GM21723 (cell line): ENCODE data around the gene DPP6.

Experiments used
- ATAC-seq: cut with Tn5 transposase; IDR thresholded peaks from one replicate; pipeline ENCODE4 v1.9.1; 2021; ENCODE audit warnings: mild to moderate bottlenecking, moderate library complexity; ENCODE audit not compliant: unreplicated experiment

Gene DPP6

DNA sequence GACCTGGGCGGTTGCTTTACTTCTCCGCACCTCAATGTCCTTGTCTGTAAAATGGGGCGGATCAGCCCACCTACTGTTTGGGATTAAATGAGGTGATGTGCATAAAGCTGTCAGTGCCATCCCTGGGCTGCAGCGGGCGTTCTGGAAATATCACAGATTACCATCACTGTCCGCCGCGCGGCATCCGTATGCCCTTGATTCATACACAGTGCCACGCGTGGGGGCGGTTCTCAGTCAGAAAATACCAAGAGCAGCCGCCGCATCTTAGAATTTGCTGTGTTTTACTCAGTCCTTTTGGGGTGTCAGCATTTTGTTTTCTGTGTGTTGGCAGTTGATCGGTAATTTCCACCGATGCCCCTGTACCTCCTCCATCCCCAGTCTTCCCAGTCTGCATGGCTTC is 338.8 kb downstream of the DPP6 start:
- ATAC-seq, result no peak

GRCh38 chr7:154394804-154395203 is 342.6 kb downstream of the DPP6 start:
- no peak for ATAC-seq

DNA sequence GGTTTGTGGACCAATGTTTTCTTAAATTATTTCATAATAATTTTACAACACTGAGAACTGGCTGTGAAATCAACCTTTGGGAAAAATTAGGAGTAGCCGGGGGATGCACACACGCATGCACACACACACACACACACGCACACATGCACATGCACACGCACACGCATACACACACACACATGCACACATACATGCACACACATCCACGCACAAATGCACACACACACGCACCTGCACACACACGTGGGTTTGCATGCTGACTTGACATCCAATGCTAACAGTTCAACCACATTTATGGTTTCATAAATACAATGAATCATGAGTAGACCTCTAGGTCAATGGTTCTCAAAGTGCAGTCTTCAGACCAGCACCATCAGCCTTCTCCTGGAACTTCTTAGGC is 354.1 kb downstream of the DPP6 start:
- no peak for ATAC-seq

DNA sequence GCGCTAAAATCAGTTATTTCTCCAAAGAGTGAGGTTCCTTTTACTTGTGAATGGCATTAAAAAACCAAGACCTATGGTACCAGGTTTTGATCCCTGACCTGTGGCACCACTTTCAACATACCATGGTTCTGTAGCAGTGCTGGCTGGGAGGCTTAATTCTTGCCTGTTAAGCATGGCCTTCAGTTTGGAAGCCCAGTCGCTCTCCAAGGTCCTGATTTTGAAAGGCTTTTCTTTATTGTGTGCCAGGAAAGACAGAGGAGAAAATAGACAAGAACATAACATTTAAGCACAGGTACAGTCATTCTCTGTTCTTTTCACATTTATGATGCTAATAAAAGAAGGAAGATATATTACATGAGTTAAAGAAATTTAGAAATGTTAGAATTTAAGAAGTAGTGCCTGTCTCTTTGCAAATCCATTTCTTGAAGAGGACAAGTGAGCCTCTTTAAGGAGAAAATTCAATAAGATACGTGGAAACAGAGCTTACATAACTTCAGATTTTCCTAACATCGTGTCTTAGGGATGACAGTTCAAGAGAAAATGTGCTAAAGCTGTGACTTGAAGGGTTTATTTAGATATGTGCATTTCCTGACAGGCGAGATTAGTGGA is 357.6 kb downstream of the DPP6 start:
- no peak for ATAC-seq

- ATAC-seq, result no peak
Measured at GRCh38 chr7:154412105-154412504, 359.9 kb downstream of the DPP6 start.

DNA sequence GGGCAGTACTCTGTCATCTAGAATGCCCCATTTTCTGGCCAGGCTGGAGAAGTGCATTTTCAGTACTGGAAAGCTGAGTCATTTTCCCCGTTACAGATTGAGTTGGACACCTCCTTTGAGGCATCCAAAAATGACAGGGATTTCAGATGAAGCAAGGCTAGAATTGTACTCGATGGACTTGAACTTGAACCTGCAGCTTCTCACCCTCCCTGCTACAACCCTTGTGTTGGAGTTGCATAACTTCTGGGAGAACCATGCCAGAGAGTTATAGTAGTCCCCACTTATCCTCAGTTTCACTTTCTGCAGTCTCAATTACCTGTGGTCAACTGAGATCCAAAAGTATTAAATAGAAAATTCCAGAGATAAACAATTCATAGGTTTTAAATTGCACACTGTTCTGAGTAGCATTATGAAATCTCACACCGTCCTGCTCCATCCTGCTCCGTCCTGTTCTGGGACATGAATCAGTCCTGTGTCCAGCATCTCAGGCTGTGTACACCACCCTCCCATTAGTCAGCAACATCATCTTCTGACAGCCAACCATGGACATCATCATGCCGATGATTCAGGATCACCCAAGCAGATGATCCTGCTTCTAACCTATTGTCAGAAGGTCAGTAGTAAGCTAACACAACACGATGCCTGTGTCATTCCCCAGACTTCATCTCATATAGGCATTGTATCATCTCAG is 363.7 kb downstream of the DPP6 start:
- ATAC-seq, result no peak

DNA sequence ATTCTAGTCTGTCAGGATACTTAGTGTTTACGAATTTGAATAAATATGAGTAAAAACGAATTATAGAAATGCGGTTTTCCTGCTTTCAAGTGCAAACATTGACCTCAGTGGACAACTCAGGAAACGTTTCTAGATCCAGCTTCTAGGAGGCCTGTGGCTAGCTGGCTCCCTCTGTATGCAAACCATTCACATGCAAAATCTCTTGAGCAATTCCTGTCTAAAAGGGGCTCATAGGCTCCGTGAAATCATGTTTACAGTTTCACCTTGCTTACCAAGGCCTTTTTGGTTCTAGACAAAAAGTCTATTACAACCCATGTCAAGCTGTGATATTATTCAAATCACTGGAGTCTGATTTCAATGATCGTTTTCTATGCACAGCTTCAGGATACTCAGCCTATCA is 364.5 kb downstream of the DPP6 start:
- no peak for ATAC-seq

- no peak for ATAC-seq
Measured at GRCh38 chr7:154419344-154419743, 367.1 kb downstream of the DPP6 start.

DNA sequence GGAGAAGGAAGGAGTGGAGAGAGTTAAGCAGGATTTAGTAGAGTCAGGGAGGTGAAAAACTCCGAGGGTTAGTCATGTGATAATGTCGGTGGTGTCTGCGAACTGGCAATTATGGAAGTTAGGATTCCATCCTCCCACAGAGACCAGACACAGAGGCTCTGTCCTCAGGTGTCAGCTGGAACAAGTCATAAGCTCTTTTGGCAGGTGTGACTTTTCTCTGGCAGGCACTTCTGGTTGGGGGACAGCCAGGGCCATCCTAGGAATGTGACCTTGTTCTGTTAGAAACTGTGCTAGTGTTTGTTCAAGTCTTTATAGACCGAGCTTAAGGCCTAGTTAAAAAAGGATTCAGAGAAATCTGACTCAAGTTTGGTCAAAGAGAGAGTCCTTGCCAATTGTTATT is 371.0 kb downstream of the DPP6 start:
- ATAC-seq, result no peak

- no peak for ATAC-seq
Measured at GRCh38 chr7:154424350-154424749, 372.2 kb downstream of the DPP6 start.

DNA sequence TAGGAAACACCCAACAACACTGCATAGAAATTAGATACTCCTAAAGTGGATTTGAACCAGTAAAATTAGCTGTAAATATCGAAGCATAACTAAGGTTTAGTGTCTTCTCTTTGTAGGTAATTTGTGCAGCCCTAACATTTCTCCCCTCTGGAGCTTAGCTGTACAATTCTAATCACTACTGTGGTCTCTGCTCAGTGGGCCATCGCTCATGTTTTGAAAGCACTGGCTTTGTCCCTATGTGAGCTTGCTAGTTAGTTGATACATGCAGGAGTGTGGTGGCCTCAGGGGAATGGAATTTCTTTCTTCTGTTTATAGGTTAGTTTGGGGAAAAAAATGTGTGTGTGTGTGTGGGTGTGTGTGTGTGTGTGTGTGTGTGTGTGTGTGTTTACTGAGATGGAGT is 373.1 kb downstream of the DPP6 start:
- no peak for ATAC-seq

DNA sequence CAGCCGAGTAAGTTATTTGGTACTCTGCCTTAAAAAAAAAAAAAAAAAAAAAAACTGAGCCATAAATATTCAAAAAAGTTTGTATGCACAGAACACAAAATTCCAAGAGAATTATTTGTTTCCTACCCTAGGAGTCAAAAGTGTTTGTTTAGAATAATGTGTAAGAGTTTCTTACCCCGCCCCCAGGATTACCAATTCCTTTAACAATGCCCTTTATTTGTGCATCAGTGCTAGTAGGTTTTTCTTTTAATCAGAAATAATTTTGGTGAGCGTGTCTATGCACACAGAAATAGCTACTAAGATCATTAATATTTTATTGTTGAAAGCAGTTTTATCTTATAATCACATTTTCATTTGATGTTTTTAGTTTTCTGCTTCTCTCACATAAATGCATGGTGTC is 374.6 kb downstream of the DPP6 start:
- no peak for ATAC-seq

- no peak for ATAC-seq
Measured at GRCh38 chr7:154427533-154427932, 375.3 kb downstream of the DPP6 start.

DNA sequence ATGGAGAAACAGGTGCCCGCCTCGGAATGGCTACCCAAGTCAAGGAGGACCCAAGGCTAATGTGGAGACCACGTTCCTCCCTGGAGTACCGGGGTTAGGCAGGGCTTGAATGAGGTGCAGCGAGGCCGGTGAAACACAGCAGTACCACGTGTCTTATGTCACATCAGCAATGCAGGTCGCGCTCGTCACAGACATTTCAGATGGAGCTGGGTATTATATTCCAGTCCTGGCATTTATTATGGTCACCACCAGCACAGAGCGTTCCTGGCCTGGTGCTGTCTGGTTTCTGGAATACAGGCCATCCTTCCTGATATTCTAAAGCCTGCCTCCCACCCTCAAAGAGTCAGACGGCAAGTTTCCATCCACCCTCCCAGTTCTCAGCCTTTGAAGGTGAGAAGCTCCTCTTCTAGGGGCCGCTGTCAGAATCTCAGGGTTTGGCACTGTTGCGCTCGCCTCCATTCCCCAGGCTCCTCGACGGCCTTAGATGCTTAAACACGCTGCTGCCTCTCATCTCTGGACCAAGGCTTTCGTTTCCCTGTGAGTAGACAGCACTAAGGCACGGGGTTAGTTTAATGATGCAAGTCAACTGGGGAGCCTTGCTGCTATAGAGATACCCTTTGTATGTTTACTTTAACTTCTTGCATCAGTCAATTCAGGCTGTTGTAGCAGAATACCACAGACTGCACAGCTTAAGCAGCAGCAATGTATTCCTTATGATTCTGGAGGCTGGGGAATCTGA is 377.6 kb downstream of the DPP6 start:
- ATAC-seq, result no peak

DNA sequence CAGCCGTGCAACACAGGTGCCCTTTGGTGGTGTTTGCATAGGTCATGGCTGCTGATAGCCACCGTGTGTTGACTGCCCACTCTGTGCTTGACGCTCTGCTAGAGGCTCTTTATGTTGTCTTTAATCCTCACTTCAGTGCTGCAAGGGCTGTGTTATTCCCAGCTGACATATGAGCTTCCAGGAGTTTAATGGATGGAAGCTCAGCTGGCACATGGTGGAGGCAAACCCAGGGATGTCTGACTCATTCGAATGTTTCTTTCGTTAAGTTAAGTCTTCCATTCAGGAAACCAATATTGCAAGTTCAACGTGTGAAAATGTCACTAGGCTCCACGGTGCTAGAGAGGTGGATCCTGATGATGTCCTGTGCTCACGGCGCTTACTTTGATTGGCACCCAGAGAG is 378.4 kb downstream of the DPP6 start:
- no peak for ATAC-seq

- ATAC-seq, result no peak
Measured at GRCh38 chr7:154431045-154431444, 378.8 kb downstream of the DPP6 start.

DNA sequence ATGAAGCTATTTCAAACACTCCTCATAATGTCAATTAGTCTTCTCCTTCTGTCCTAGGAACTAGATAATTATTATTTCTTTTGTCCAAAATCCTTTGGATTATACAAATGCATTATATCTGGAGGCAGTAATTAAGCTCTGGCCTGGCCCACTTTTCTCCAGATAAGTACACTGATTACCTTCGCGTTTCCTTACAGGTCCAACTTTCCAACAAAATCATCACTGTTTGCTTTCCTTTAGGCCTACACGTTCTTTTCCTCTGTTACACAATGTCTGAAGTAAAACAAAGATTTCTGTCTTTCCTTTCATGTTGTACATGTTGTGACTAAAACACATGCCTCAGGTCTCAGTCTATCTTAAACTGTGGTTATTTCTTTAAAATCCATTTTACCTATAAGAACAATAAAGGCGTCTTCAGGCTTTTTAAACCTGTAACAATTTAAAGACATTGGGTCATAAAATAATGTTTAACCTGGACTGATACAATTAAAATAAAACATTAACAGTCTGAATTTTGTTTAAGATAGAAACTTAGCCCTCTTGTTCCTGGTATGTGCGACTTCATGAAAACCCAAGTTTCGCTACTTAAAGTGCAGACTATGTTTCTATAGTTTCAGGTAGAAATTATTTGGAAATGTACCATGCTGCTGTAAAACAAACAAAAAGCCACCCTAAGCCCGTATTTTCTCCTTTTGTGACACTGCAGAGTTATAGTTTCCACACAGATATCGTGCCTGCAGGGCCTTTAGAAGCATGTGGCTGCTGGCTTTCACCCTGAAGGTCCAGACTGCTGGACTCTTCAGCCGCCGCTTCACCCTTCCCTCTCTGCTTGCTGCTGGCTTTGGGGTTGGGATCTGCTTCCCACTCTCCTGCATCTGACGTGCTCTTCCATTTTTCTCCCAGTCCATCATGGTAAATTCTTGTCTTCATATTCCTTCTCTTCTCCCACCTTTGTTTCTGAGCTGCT is 381.7 kb downstream of the DPP6 start:
- ATAC-seq, result no peak

- ATAC-seq, result no peak
Measured at GRCh38 chr7:154436560-154436959, 384.4 kb downstream of the DPP6 start.

- ATAC-seq, result no peak
Measured at GRCh38 chr7:154437234-154437633, 385.0 kb downstream of the DPP6 start.

DNA sequence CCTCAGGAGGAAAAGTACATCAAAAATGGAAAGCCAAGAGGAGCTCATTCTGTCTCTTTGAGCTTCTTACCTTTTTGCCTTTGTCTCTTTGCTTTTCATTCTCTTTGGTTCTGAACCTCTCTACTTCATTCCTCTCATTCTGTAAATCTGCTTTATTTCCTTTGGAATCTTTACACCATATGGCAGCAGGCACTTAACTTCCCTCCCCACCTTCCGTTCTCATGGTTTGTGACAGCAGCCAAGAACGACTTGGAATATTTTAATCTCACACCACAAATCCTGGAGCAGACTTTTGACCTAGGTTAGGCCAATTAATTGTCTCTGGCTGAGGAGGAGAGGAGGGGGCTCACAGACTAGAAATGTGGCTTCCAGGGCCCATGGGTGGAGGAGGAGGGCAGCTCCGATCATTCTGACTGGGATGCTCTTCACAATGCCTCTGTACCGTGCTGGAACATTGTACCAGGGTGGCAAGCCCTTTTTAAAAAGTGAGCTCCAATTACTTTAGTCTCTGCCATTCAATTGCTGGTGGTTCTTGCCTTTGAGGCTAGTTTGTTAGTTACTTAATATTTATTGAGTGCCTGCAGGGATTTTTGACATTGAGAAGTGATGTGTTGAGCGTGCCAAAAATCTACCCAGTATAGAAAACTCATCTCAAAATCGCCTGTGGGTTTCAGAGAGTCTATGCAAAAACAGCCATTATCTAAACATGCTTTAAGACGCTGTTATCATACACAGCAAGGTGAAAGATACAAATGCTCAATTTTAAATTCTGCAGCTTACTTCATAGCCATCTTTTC is 386.6 kb downstream of the DPP6 start:
- ATAC-seq, result no peak
